HG02943 (cell line): ENCODE measurements around the gene CHERP.

Source experiments
- ATAC-seq: cut with Tn5 transposase; IDR thresholded peaks from one replicate; pipeline ENCODE4 v1.9.1; 2021; ENCODE audit warnings: mild to moderate bottlenecking, low read depth, moderate library complexity; ENCODE audit not compliant: unreplicated experiment

Gene CHERP, protein sequence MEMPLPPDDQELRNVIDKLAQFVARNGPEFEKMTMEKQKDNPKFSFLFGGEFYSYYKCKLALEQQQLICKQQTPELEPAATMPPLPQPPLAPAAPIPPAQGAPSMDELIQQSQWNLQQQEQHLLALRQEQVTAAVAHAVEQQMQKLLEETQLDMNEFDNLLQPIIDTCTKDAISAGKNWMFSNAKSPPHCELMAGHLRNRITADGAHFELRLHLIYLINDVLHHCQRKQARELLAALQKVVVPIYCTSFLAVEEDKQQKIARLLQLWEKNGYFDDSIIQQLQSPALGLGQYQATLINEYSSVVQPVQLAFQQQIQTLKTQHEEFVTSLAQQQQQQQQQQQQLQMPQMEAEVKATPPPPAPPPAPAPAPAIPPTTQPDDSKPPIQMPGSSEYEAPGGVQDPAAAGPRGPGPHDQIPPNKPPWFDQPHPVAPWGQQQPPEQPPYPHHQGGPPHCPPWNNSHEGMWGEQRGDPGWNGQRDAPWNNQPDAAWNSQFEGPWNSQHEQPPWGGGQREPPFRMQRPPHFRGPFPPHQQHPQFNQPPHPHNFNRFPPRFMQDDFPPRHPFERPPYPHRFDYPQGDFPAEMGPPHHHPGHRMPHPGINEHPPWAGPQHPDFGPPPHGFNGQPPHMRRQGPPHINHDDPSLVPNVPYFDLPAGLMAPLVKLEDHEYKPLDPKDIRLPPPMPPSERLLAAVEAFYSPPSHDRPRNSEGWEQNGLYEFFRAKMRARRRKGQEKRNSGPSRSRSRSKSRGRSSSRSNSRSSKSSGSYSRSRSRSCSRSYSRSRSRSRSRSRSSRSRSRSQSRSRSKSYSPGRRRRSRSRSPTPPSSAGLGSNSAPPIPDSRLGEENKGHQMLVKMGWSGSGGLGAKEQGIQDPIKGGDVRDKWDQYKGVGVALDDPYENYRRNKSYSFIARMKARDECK

DNA sequence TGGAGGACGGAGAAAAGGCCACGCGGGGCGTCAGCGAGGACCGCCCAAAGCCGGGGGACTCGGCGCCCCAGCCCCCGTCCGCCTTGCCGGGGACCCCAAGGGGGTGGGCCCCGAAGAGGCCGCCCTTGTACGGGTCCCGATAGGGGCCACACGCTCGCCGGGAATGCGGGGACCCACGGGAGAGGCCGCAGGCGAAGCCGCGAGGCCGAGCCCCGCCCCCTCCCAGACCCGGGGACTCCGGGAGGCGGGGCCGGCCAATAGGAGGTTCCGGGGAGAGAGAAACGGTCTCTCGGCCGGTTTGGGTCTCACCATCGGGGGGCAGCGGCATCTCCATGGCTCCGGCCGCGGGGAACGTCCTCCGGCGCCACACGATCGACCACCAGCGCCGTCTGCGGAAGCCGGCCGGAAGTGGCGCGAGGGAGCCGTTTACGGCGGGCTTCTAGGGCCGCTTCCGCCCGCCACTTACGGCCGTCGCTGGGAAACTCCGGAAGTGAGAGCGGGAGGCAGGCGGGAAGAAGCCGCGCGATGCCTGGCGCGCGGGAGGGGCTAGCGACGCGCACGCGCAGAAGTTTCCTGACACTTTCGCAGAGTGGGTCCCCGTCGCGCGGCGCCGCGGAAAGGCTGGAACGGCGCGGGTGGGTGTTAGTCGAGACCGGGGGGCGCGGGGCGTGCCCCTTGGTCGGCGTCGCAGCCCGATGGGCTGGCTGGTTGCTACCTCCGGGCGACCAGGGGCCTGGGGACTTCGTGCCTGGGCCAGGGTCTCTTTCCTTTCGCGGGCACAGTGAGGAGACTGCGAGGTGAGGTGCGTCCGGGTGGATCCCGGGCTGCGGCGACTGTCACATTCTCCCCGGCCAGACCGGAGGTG, at the start of gene CHERP:
Gene CHERP (minus strand): TSS at position 393 of the 865 bp plus-strand sequence. CDS start 59 bp downstream, at position 334.
- ATAC-seq, result peak; percentile 64

DNA sequence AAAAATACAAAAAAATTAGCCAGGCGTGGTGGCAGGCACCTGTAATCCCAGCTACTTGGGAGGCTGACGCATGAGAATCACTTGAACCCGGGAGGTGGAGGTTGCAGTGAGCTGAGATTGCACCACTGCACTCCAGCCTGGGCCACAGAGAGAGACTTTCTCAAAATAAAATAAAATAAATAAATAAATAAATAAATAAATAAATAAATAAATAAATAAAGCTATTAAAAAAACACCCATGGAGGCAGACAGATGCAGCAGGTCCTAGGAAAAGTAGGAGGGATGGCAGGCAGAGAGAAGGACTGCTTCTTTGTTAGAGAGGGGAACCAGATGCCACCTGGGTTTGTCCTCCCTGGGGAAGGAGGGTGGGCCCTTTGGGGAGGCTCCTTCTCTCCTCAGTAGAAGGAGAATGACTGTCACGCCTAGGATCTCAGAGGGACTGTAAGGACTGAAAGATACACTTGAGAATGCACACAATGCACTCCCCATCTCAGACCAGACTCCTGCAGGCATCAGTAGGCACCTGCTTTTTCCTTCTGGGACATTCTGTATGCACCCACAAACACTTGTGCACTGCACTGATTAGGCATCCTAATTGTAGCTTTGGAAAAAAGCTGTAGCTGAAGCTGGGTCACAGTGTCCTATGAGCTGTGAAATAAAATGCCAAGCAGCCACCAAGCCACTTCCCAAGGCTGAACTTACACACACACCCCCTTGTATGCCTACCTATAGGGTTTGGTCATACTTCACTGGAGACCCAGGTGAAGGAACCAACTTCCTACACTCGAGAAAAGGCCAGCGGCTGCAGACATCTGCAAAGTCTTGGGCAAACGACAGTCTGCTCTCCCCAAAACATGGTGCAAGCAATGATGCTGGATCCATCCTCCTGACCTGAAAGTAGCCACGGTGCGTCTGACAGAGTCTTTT, 48.9 kb upstream of the CHERP start:
- no peak for ATAC-seq

DNA sequence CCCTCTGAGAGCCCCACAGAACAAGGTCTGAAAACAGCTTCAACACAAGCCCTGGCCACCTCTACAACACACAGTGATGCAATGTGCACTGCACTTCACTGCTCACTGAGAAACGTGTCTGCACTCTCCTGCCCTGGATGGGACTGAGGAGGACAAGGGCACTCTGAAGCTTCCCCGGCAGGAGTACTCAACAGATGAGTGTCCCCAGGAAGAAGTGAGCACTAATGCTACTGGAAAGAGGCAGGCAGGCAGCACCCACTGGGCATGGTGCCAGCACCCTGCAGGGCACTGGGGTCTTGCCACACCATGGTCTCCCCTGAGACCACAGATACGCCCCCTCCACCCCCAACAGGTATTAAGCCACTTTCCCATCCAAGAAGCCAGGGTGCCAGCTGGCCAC, 47.7 kb upstream of the CHERP start:
- no peak for ATAC-seq

DNA sequence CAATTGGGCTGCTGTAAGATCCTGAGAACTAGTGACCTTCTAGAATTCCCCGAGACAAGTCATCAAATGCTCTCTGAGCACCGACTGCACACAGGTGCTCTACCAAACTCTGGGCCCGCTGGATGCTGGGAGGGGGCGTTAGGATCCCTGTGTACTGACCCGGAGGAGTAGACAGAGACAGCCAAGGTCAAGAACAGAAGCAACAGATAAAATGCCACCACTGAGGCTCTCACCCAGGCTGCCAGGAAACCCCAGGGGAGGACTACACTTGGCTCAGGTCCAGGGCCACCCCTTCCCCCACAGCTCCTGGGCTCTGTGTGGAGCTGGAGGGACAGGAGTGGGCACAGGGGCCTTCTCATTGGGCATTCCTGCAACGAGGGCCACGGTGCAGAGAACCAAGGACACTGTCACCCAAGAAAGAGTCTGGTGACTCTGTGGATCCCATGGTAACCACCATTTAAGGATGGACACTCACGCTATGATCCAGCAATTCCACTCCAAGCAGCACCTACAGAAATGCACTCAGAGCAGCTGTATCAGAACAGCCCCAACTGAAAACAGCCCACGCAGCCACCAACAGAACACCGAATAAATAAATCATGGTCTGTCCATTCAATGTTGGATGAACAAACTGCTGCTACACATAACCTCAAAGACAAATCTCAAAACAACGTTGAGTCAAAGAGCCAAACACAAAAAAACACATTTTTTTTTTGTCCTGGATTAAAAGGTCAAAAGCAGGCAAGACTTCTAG, 46.8 kb upstream of the CHERP start:
- peak; percentile 2 for ATAC-seq

DNA sequence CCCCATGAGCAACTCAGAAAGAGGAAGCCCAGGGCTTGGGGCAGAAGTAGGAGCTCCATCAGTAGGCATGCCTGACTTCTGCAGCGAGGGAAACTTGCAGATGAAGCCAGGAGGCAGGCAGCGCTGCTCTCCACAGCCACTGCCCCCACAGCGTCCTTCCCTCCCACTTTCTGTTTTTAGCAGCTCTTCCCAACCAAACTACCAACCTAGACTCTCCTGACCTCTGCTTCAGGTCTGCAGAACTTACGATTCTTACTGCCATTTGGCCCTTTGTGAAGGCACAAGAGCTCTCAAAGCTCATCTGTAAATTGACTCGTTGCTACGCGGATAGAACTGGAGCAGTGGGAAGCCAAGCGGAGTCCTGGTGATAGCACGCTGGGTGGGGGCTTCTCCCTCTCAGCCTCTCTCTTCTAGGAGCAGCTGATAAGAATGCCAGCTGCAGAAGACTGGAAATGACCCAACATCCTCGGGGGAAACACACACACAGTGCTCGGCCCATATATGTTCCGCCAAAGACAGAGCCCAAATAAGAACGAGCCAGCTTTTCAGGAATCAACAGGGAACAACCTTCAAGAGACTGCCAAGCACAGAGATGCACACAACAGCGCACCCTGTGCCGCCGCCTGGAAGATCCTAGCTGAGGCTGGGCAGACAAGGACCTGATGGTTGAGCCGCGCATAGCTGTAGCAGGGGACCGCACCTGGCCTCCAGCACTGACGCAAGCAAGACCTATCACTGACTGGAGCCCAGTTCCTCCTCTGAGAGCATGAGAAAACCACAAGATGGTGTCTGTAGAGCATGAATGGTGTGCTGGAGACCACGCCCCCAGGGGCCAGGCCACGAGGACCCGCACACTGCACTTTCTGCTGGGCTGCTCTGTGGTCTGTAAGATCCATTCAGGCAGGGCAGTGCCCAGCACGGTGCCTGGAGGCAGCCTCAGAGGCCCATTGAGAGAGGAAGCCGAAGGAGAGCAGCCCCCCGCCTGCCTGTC, 45.9 kb upstream of the CHERP start:
- peak; percentile 38 for ATAC-seq

DNA sequence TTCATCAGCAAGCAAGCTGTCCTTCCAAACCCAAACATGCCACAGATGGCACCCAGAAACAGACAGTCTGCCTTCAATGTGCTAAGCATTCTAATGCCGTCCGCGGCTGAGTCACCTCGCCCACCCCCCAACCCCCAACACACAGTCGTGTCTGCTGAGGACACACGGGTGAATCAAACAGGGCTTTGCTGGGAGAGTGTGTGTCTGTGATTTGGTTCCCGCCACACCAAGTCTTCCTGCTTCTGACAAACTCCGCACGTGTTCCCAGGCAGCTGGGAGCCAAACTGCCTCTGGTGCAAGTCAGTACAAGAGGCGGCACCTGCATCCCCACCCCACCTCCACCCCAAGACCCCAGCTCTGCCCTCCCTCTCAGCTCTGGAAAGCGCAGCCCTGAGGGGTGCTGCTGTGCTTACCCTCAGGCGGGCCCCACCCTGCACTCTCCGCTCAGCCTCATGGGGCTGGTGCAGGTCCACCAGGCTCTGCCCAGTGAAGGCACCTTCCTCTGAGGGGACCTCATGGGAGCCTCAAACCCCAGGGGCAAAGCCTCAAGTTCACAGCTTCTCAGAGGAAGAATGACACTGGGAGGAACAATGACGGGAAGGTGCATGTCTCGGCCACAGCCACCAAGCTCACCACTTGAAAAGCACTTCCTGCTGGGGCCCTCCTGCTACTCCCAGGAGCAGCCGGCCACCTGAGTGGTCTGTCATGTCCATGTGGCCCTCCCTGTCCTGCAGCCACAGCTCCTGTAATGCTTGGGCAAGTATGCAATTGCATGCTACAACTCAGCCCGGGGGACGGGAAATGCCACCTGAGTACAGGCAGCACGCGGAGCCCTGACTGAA, 45.0 kb upstream of the CHERP start:
- no peak for ATAC-seq

DNA sequence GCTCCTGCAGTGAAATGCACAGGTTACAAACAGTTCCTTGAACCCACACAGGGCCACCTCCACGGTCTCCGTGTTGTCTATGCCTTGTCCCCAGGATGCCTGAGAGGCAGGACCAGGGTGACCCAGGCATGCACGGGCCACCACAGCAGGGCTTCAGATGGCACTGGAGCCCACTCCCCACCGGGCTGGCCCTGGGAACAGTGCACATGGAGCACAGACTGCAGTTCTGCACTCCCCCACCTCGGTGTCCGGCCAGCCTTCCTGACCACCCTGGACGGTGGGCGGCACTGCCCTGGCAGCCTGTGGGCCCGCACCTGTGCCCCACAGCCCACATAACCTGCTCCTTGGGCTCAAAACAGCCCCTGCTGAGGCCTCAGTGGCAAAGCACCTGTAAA, 44.2 kb upstream of the CHERP start:
- ATAC-seq, result no peak

DNA sequence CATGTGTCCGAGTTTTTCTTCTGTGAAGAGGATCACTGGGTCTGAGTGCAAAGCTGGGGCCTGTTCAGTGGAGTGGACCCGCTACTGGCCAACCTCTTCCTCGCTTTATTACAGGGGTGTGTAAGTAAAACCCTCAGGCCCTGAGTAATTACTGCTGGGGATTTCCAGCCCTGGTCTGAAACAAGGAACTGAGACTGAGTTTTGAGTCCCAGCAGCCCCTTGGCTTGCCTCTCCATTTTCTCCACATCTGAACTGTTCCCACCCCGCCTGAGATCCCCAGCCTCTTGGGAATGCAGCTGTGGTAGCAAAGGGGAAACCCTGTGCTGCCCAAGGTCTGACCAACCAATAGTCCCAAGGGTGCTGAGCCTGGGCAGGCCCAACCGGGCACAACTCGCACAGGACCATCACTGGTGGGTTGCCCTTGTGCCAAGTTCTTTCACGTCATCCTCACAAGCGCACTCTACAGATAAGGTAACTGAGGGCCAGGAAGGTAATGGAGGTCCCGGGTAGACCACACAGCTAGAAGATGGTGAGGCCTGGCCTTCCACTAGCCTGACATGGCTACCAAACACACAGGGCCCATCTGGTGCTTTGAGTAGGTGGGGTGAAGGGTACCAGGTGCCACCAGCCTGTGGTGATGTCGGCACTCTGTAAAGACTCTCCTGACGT, 43.7 kb upstream of the CHERP start:
- ATAC-seq, result peak; percentile 28

DNA sequence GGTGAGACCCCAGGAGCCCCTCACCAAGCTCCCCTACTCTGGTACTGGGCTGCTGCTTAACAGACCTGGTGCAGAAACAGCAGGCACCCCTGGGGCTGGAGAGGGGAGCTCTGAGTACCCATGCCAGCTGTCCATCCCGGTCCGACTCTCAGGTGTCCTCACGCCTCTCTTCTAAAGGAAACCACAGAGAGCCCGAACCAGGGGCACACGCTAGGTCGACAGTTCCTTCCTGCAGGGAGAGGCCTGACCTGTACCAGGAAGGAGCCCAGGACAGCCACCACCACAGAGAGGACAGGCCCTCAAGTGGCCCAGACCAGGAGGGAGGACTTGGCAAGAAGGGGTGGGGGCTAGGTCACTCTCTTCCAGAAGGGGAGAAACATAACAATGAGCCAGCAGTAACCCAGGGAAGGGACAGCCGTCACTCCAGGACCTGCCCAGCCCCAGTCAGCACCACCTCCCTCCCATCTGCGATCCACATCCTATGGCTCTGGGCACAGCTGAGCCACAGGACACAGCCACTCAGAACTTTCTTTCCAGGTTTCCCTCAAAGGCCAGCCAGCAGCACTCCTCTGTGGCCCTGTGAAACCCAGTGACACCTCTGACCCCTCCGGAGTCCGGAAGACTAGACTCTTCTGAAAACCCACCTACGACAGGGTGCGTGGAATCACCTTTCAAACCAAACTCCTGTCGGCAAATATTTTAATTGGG, 43.0 kb upstream of the CHERP start:
- no peak for ATAC-seq

DNA sequence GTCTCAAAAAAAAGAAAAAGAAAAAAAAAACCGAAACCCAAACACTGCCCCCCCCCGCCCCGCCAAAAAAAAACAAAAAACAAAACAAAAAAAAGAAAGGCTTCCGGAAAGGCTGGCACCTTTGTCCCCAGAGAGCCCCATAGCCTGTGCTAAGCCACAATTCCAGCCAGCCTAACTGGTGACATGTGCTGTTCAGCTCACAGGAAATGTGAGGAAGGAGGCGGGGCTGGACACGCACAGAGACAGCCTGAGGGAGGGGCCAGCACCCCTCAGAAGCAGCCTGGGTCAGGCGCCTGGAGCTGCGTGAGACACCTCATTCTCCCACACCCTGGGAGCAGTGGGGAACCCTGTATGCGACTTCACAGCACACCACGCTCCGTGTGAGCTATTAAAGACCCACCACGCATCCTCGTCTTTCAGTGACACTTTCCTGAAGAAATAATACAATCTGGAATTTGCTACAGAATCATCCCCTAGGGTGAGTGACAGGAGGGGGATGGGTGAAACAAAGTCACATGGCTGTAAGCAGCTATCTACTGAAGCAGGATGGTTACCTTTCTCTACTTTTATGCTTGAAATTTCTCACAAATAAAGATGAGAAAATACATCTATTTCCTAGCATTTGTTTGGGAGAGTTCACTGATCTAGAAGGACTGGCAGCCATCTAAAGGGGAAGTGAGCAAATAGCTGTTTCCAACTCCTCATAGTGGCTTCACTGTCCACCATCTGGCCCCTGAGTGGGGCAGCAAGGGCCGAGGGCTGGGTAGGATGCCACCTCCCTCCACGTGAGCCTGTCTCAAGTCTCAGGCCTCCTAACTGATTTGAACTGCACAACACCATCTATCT, 42.2 kb upstream of the CHERP start:
- peak; percentile 42 for ATAC-seq

DNA sequence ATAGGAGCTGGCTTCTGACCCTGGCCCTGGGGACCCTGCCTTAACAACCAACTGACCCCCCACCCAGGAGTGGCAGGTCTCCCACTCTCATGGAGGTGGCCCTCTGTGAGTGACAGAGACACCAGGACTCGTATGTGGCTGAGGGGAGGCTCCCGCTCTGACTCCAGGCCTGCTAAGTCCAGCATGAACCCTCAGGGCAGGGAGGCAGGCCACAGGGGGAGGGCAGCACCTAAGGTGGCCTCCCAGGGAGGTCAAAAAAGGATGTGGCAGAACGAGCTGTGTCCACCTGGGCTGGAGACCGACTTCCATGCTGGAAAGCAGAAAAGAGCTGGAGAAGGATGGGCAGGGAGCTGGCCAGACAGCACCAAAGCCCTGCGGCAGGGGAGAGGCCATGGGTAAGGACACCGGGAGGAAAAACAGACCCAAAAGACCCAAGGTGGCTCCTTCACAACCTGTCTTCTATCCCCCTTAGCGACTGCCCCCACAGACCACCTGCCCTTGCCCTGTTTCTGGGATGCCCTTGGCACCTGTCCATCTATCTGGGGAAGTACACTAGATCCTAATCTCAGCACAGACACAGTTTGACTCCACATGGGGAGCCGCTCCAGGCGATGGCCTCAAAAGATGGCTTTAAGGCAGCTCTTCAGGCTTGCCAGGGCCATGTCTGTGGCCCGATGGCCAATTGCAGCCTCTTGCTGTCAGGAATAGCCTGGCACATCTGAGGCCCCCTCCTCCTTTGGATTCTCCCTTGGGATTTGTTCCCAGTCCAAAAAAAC, 40.4 kb upstream of the CHERP start:
- no peak for ATAC-seq

DNA sequence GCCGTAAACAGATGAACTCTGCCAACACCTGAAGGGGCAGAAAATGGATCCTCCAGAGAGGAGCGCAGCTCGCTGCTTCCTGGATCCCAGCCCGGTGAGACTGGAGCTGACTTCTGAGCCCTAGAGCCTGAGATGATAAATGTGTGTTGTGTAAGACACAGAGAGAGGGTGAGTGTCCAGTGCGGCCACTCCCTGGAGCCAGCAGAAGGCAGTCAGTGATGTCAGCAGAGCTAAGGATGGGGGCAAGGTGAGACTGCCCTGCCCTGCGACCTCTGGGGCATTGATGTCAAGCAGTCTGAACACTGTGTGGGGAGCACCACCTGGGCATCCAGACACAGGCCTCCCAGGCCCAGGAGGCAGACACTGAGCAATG, 39.7 kb upstream of the CHERP start:
- ATAC-seq, result no peak

DNA sequence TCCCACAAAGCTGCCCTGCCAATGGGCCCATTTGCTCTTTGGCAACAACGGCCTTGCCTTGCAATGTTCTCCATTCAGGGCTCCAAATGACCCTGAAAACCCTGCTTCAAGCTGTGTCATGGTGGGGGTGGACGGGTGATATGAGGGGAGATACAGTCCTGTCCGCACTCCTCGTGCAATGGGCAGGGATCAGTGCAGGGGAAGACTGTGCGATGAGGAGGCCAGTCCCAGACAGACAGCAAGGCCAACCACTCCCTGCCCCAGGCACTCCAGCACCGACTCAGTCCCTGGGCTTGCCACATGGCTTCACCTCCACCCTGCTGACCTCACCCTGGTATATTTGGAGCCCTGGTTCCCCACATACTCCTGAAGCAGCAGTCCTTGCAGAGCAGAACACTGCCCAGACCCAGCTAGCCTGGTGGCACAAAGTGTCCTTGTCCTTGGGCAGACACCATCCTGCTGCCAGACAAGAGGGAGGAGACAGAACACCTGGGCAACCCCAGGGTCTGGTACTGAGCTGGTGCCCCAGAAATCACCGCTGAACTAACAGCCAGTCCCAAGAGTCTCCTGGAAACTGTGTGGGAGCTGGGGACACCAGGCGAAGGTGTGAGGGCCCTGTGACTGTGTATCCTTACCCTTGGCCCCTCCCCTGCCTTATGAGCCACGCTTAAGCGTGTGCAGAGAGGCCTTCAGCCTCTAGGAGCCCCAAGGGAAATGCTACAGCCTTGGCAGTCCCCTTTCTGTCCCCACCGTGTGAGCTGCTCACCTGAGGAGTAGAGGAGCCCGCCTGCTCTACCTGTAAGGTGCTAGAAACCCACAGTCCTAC, 39.1 kb upstream of the CHERP start:
- no peak for ATAC-seq
